ENCODE measurements around the gene STIP1.

GRCh38 chr11:64165842-64166635 is 19.9 kb upstream of the STIP1 start, which contains the start of gene MACROD1:
- TF ChIP-seq CTCF (IDR thresholded peaks at IDR 0.05) (no peak), EZH2 (IDR thresholded peaks at IDR 0.05; ENCODE audit: borderline replicate concordance, insufficient read depth, low read depth, low read length, poor library complexity, severe bottlenecking) (no peak)
